PC-3 (cell line): ENCODE data around the gene KIAA2012. TPM values are rescaled to one million over a fixed set of nuclear protein-coding genes. Genes with fewer than 3 reads are reported as not detected.

ENCODE experiments used
- ATAC-seq: fragments of 200-7000 bp; cut with Tn5 transposase; 2 replicates; pipeline ENCODE4 v1.9.1; 2020; ENCODE audit warnings: mild to moderate bottlenecking, moderate library complexity
- BruUV-seq: library from RNA; stranded (reverse); fragments of 400-500 nt; replicated peaks from 2 replicates; lab custom pipeline; 2021; lab: Mats Ljungman, UMichigan
- CTCF ChIA-PET: fragments of 300-600 bp; sonication (Branson Sonifier 250); formaldehyde crosslinking; loops from one replicate; lab custom pipeline; 2022; ENCODE audit warnings: antibody characterized with exemption; lab: Charles Lee
- POLR2A ChIA-PET: fragments of 300-600 bp; sonication (Branson Sonifier 250); formaldehyde crosslinking; loops from one replicate; lab custom pipeline; 2022; ENCODE audit warnings: antibody characterized with exemption; ENCODE audit not compliant: unreplicated experiment; lab: Charles Lee
- DNase-seq: peaks from one replicate; pipeline ENCODE4 v3.0.0-alpha.2; 2015
- H2AFZ ChIP-seq: fragments of 300-600 bp; sonication (generic); 2 replicates; pipeline ENCODE4 v1.6.0; 2016; ENCODE audit warnings: antibody characterized with exemption, low read length
- H3F3A ChIP-seq: fragments of 300-600 bp; sonication (generic); one replicate; pipeline ENCODE4 v1.6.0; 2017; ENCODE audit warnings: antibody characterized with exemption, low read length, control low read depth, mild to moderate bottlenecking; ENCODE audit not compliant: unreplicated experiment
- H3K27ac ChIP-seq: fragments of 300-600 bp; sonication (generic); 2 replicates; pipeline ENCODE4 v1.5.1; 2016; ENCODE audit warnings: mild to moderate bottlenecking, low read length
- H3K27me3 ChIP-seq: fragments of 300-600 bp; sonication (generic); 2 replicates; pipeline ENCODE4 v1.6.1; 2016; ENCODE audit warnings: low read length, mixed read lengths
- H3K36me3 ChIP-seq: fragments of 300-600 bp; sonication (generic); 2 replicates; pipeline ENCODE4 v1.6.1; 2016; ENCODE audit warnings: low read depth, mixed run types, low read length, mixed read lengths
- H3K4me1 ChIP-seq: fragments of 300-600 bp; sonication (generic); 2 replicates; pipeline ENCODE4 v1.5.1; 2016; ENCODE audit warnings: low read length; ENCODE audit not compliant: insufficient read depth
- H3K4me2 ChIP-seq: fragments of 300-600 bp; sonication (generic); 2 replicates; pipeline ENCODE4 v1.6.0; 2016; ENCODE audit warnings: low read length
- H3K4me3 ChIP-seq: fragments of 300-600 bp; sonication (generic); 2 replicates; pipeline ENCODE4 v1.5.1; 2016; ENCODE audit warnings: mild to moderate bottlenecking, low read length, mixed read lengths
- H3K79me2 ChIP-seq: fragments of 300-600 bp; sonication (generic); 2 replicates; pipeline ENCODE4 v1.6.1; 2017; ENCODE audit warnings: low read length, mixed read lengths
- H3K9ac ChIP-seq: fragments of 300-600 bp; sonication (generic); 2 replicates; pipeline ENCODE4 v1.6.0; 2016; ENCODE audit warnings: mild to moderate bottlenecking, low read length
- H3K9me2 ChIP-seq: fragments of 300-600 bp; sonication (generic); replicated peaks from 2 replicates; pipeline ENCODE4 v1.6.1; 2016; ENCODE audit warnings: mixed run types, low read length, mixed read lengths
- H3K9me3 ChIP-seq: fragments of 300-600 bp; sonication (generic); 2 replicates; pipeline ENCODE4 v1.6.1; 2016; ENCODE audit warnings: low read length, mixed read lengths
- H4K20me1 ChIP-seq: fragments of 300-600 bp; sonication (generic); 2 replicates; pipeline ENCODE4 v1.6.1; 2016; ENCODE audit warnings: low read length, mixed read lengths
- CTCF ChIP-seq: fragments of 300-600 bp; sonication (generic); conservative IDR thresholded peaks from 2 replicates; pipeline ENCODE4 v1.5.1; 2017; ENCODE audit warnings: antibody characterized with exemption, low read depth, mild to moderate bottlenecking, low read length
- EZH2 ChIP-seq: fragments of 300-600 bp; sonication (generic); IDR thresholded peaks from one replicate; pipeline ENCODE4 v1.6.1; 2017; ENCODE audit warnings: antibody characterized with exemption, mild to moderate bottlenecking, low read length; ENCODE audit not compliant: unreplicated experiment
- EZH2phosphoT487 ChIP-seq: fragments of 300-600 bp; sonication (generic); IDR thresholded peaks from 2 replicates; pipeline ENCODE4 v1.6.1; 2018; ENCODE audit warnings: mild to moderate bottlenecking, antibody characterized with exemption, low read length, borderline replicate concordance
- intact Hi-C: fragments of 100-400 bp; cut with micrococcal nuclease; formaldehyde crosslinking; loops from 2 replicates; pipeline ENCODE4 v1.9.0; 2023
- total RNA-seq: library from RNA; depleted of rRNA; stranded (reverse); fragments of >200 nt; gene quantifications from 2 replicates; pipeline ENCODE4 v1.2.3, GENCODE V29; 2014

Gene KIAA2012
- total RNA-seq, 1 experiment from 2014 or later = not detected

- no peaks in the 10 kb centered on the region for H3F3A ChIP-seq
- ChIA-PET POLR2A (no interaction called here), CTCF (interaction anchor here (0.5 to 0.6 kb wide), 4 partner anchors 53 to 1193 kb away, joined by 4 to 6 read pairs (median 4); no protein-coding TSS in a partner anchor)
- H2AFZ ChIP-seq = no peak overlapping the region
- H3K9ac ChIP-seq = no peak overlapping the region
- peaks cover 11% of the 10 kb centered on the region for H3K4me1 ChIP-seq
- no TSS peak for BruUV-seq
- no peaks in the 10 kb centered on the region for H3K36me3 ChIP-seq
- no peaks in the 10 kb centered on the region for H3K9me2 ChIP-seq
- H3K4me2 ChIP-seq = no peak overlapping the region
- DNase-seq (peak; percentile 17), ATAC-seq (no peak)
- H3K4me3 ChIP-seq = no peak overlapping the region
- intact Hi-C loops = no loop called here
- TF ChIP-seq CTCF (peak; percentile 64), EZH2phosphoT487 (no peak), EZH2 (no peak)
- no peaks in the 10 kb centered on the region for H3K79me2 ChIP-seq
- H3K27ac ChIP-seq = no peak overlapping the region
- no peaks in the 10 kb centered on the region for H3K27me3 ChIP-seq
- H4K20me1 ChIP-seq = no peaks in the 10 kb centered on the region
- no peaks in the 10 kb centered on the region for H3K9me3 ChIP-seq
Measured at GRCh38 chr2:202060218-202060617, 12.8 kb upstream of the KIAA2012 start.

DNA sequence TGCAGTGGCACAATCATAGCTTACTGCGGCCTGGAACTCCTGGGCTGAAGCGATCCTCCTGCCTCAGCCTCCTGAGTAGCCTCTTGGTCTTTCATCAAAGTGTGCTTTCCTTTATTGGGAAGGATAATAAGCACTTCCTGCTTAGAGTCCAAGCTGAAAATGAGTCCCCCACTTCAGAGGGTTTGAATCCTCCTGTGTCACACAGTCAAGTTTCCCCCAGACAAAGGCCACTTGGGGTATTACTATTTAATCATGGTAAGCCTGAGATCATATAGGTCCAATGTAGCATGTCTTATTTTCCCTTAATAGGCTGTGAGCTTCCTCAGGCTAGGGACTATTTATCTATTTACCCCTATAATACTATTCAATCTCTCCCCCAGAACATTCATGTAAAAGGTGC is 11.4 kb upstream of the KIAA2012 start:
- peaks cover 11% of the 10 kb centered on the region for H3K4me1 ChIP-seq
- no peak for TF ChIP-seq EZH2
- no peak for TF ChIP-seq CTCF
- TF ChIP-seq EZH2phosphoT487 = no peak
- H3K27me3 ChIP-seq = no peaks in the 10 kb centered on the region
- H3K79me2 ChIP-seq = no peaks in the 10 kb centered on the region
- H3K36me3 ChIP-seq = no peaks in the 10 kb centered on the region
- ChIA-PET CTCF (no interaction called here), POLR2A (no interaction called here)
- no peak overlapping the region for H2AFZ ChIP-seq
- H3K27ac ChIP-seq = no peak overlapping the region
- H3K4me3 ChIP-seq = no peak overlapping the region
- no peaks in the 10 kb centered on the region for H3K9me2 ChIP-seq
- DNase-seq (no peak), ATAC-seq (no peak)
- no peak overlapping the region for H3K4me2 ChIP-seq
- intact Hi-C loops = no loop called here
- H3K9me3 ChIP-seq = no peaks in the 10 kb centered on the region
- no peaks in the 10 kb centered on the region for H4K20me1 ChIP-seq
- BruUV-seq = no TSS peak
- no peak overlapping the region for H3K9ac ChIP-seq
- no peaks in the 10 kb centered on the region for H3F3A ChIP-seq

DNA sequence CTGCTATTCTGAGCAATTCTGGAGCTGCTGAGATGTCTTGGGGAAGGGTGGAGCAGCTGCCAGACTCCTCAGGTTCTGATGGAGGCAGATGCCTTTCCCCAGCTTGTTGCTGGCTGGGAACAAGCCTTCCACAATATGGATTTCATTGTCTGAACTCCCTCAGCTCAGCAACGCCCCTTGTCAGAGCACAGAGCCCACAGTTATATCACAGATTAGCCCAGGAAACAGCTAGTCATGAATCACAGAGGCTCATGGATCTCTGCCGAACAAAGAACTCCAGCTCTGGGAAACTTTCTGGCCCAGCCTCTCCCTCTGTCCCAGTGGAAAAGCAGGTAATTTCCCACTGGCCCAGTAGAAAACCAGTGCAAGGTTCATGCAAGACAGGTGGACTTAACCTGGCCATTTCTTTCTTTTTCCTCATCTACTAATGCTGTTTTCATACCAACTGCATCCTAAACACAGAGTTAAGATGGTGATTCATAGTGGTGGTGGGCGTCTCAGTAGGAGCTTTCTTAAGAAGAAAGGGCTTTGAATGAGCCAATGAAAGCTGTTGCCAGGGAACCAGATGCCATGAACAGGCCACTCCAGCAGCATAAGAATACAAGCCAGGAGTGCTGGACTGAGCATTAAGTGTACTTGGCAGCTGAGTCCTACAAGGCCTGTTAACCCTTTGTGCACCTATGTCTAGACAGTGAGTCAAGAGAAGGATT is 8.7 kb upstream of the KIAA2012 start:
- BruUV-seq = no TSS peak
- Histone ChIP-seq H3K9ac (no peak overlapping the region), H3K9me3 (no peaks in the 10 kb centered on the region), H3K79me2 (no peaks in the 10 kb centered on the region), H3K9me2 (no peaks in the 10 kb centered on the region), H3K36me3 (no peaks in the 10 kb centered on the region), H2AFZ (peak overlapping the region; percentile 59), H3K4me2 (peak overlapping the region; percentile 36), H3K4me1 (peaks cover 11% of the 10 kb centered on the region), H3K27me3 (no peaks in the 10 kb centered on the region), H3F3A (no peaks in the 10 kb centered on the region), H3K27ac (peak overlapping the region; percentile 25), H4K20me1 (no peaks in the 10 kb centered on the region), H3K4me3 (no peak overlapping the region)
- intact Hi-C loops = no loop called here
- CTCF ChIA-PET = interaction anchor here (0.5 kb wide), 1 partner anchor 244 kb away, joined by 3 read pairs; no protein-coding TSS in a partner anchor
- DNase-seq (peak; percentile 60), ATAC-seq (peak; percentile 76)
- TF ChIP-seq EZH2phosphoT487 = no peak
- TF ChIP-seq CTCF = no peak
- no peak for TF ChIP-seq EZH2
- POLR2A ChIA-PET = no interaction called here
